RWPE2 (cell line): ENCODE results near the gene TPI1.
"Not testable (repeated sequence)": the region's sequence is repeated elsewhere in the genome, so short reads cannot be mapped to it uniquely, and the experiment has no call there.

Experiments used
- ATAC-seq: fragments of 200-7000 bp; cut with Tn5 transposase; 3 replicates; pipeline ENCODE4 v1.9.1; 2021; ENCODE audit warnings: low read depth
- DNase-seq: peaks from one replicate; pipeline ENCODE4 v3.0.0-alpha.2; 2020; ENCODE audit warnings: low spot score
- H3K27ac ChIP-seq: fragments of 450-650 bp; 2 replicates; pipeline ENCODE4 v1.5.1; 2017; ENCODE audit warnings: mild to moderate bottlenecking; ENCODE audit not compliant: poor library complexity, severe bottlenecking
- H3K27me3 ChIP-seq: fragments of 250-450 bp; sonication (Bioruptor Pico); 2 replicates; pipeline ENCODE4 v1.5.1; 2021; ENCODE audit warnings: mild to moderate bottlenecking, moderate library complexity; ENCODE audit not compliant: insufficient read depth, poor library complexity, severe bottlenecking
- H3K36me3 ChIP-seq: fragments of 250-450 bp; sonication (Bioruptor Pico); 2 replicates; pipeline ENCODE4 v1.5.1; 2020; ENCODE audit warnings: low read depth, mild to moderate bottlenecking, moderate library complexity
- H3K4me1 ChIP-seq: fragments of 250-450 bp; sonication (Bioruptor Pico); 2 replicates; pipeline ENCODE4 v1.5.1; 2021; ENCODE audit warnings: mild to moderate bottlenecking, moderate library complexity; ENCODE audit not compliant: insufficient read depth, poor library complexity, severe bottlenecking
- H3K4me3 ChIP-seq: fragments of 250-450 bp; sonication (Bioruptor Pico); 2 replicates; pipeline ENCODE4 v1.5.1; 2021; ENCODE audit warnings: mild to moderate bottlenecking, moderate library complexity; ENCODE audit not compliant: severe bottlenecking
- H3K9me3 ChIP-seq: fragments of 250-450 bp; sonication (Bioruptor Pico); 2 replicates; pipeline ENCODE4 v1.5.1; 2021; ENCODE audit warnings: mild to moderate bottlenecking, moderate library complexity; ENCODE audit not compliant: severe bottlenecking
- CTCF ChIP-seq: fragments of 450-650 bp; IDR thresholded peaks from one replicate; pipeline ENCODE4 v1.5.1; 2017; ENCODE audit warnings: mild to moderate bottlenecking, moderate library complexity; ENCODE audit not compliant: poor library complexity, severe bottlenecking

The TPI1 gene

GRCh38 chr12:6883252-6883651, 15.9 kb downstream of the TPI1 start:
- Histone ChIP-seq H3K9me3 (no peaks in the 10 kb centered on the region), H3K4me3 (no peak overlapping the region), H3K27ac (no peak overlapping the region), H3K36me3 (no peaks in the 10 kb centered on the region), H3K4me1 (no peaks in the 10 kb centered on the region), H3K27me3 (no peaks in the 10 kb centered on the region)
- no peak for TF ChIP-seq CTCF
- no peak for ATAC-seq
- no peak for DNase-seq

GRCh38 chr12:6883683-6884082, 16.4 kb downstream of the TPI1 start:
- no peaks in the 10 kb centered on the region for H3K4me1 ChIP-seq
- TF ChIP-seq CTCF = no peak
- no peak for ATAC-seq

GRCh38 chr12:6884539-6884938, 17.2 kb downstream of the TPI1 start:
- Histone ChIP-seq H3K27ac (no peak overlapping the region), H3K4me1 (no peaks in the 10 kb centered on the region), H3K9me3 (no peaks in the 10 kb centered on the region), H3K4me3 (no peak overlapping the region), H3K27me3 (no peaks in the 10 kb centered on the region), H3K36me3 (no peaks in the 10 kb centered on the region)
- no peak for TF ChIP-seq CTCF
- DNase-seq (no peak), ATAC-seq (no peak)

More at GRCh38 chr12:6883683-6884082, 16.4 kb downstream of the TPI1 start:
- DNase-seq = no peak
- Histone ChIP-seq H3K4me3 (no peak overlapping the region), H3K27ac (no peak overlapping the region), H3K27me3 (no peaks in the 10 kb centered on the region), H3K36me3 (no peaks in the 10 kb centered on the region), H3K9me3 (no peaks in the 10 kb centered on the region)

GRCh38 chr12:6886206-6886999, 19.1 kb downstream of the TPI1 start:
- not testable (repeated sequence) for H3K27ac ChIP-seq, H3K27me3 ChIP-seq, H3K36me3 ChIP-seq, DNase-seq, ATAC-seq, H3K4me3 ChIP-seq, H3K4me1 ChIP-seq, H3K9me3 ChIP-seq

GRCh38 chr12:6887460-6887859, 20.1 kb downstream of the TPI1 start:
- Histone ChIP-seq H3K27me3 (no peaks in the 10 kb centered on the region), H3K27ac (no peak overlapping the region), H3K4me1 (peaks cover 3% of the 10 kb centered on the region), H3K4me3 (no peak overlapping the region), H3K9me3 (no peaks in the 10 kb centered on the region), H3K36me3 (no peaks in the 10 kb centered on the region)
- TF ChIP-seq CTCF = no peak
- no peak for ATAC-seq
- no peak for DNase-seq
